ENCODE measurements around the gene VSIG10L.

Gene VSIG10L

DNA sequence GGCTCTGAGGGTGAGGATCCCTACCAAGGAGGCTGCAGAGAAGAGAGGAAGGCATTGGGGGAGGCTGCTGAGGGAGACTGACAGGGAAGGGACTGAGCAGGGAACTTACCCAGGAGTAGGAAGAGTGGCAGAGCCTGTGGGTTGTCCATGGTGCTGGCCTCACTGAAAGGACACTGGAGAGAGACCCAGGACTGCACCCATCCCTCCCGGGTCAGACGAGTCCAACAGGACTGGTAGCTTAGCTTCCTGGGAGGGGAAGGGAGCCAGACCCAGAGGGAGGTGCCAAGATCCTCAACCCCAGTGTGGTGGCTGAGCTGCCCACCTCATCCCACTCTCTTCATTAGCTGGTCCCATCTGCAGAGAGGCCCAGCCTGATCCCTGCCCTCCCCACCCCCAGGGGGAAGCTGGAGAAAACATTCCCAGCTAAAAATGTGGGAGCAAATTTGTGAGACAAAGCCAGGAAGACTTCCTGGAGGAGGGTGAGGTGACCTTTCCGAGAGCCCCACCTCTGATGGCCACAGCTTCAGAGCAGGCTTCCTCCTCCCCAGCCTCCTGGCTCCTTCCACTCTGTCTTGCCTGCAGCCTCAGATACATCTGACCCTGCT lies at the start of gene VSIG10L:
TSS of gene VSIG10L (minus strand) at position 164 of the 605 bp plus-strand sequence. CDS start at position 149, 15 bp downstream.
- DNase-seq = no peak

GRCh38 chr19:51391073-51391611 lies 49.2 kb upstream of the VSIG10L start:
- no peak for DNase-seq

- no peak for DNase-seq
These were observed 47.2 kb upstream of the VSIG10L start for GRCh38 chr19:51389143-51389542.

DNA sequence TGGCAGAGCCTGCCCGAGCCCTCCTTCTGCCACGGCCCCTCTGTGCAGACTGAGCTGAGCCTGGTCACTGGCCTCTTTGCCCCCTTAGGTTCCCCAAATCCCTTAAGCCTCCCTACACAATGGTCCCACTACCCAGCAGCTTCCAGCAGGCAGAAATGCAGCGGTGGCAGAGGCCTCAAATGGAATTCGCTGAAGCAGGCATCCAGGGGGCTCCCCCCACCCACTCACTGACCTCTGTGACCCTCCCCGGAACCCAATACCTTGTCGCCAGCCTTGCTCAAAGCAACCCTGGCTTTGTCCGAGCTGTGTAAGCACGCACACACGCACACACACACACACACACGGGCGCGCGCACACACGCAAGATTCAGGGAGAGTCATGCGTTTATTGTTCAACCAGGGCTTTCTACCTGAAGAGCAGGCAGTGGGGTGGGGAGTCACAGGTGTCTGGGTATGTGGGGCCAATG lies 46.0 kb upstream of the VSIG10L start, which contains the start of gene LIM2:
TSS of gene LIM2 (minus strand) at position 51 of the 466 bp plus-strand sequence. CDS start 531 bp downstream, outside the sequence.
- no peak for DNase-seq

DNA sequence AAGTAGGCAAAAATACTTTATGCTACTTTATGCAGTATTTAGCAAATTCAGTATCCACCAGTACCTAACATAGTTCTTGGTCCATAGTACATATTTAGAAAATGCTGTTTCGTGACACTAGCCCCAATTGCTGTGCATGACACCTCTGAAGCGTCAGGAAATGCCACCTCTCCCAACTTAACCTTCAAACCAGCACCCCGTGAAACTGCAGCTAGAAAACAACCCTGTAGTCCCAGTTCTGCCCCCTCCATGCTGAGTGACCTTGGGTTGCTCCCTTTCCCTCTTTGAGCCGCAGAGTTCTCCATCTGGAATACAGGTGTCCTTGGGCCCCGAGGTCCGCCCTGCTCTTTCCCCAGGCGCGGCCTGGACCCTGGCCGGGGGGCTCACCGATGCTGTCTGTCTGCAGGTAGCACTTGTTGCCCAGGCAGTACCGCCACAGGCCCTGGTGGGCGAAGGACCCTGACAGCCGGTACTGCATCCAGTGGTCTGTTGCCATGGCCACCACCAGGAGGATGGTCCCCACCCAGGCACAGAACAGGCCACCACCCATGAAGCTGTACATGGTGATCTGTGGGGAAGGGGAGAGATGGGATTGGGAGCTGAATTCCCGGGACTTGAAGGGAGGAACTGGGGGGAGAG lies 45.1 kb upstream of the VSIG10L start:
- DNase-seq = no peak

- no peak for DNase-seq
These were observed 40.1 kb upstream of the VSIG10L start for GRCh38 chr19:51382004-51382403.

- DNase-seq = no peak
These were observed 38.4 kb upstream of the VSIG10L start for GRCh38 chr19:51380379-51380778.

GRCh38 chr19:51377422-51377821 lies 35.5 kb upstream of the VSIG10L start:
- DNase-seq = no peak

DNA sequence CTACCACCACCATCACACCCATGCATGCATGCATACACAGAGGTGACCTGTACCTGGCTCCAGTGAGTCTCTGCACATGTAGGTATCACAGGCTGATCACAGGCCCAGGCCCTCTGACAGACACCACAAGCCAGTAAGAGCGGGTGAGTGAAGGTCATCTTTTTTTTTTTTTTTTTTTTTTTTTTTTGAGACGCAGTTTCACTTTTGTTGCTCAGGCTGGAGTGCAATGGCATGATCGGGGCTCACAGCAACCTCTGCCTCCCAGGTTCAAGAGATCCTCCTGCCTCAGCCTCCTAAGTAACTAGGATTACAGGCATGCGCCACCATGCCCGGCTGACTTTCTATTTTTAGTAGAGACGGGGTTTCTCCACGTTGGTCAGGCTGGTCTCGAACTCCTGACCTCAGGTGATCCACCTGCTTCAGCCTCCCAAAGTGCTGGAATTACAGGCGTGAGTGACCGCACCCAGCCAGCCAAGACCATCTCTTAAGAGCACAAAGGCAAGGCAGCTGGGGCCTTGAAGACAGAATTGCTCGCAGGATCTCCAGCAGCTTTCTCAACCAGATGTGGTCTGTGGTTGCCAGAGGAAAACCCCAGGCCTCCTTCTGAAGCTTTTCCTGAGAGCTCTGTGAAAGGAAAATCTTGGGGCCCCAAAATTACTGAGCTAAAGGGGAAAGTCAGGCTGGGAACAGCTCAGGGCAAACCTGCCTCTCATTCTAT lies 33.7 kb upstream of the VSIG10L start:
- no peak for DNase-seq

DNA sequence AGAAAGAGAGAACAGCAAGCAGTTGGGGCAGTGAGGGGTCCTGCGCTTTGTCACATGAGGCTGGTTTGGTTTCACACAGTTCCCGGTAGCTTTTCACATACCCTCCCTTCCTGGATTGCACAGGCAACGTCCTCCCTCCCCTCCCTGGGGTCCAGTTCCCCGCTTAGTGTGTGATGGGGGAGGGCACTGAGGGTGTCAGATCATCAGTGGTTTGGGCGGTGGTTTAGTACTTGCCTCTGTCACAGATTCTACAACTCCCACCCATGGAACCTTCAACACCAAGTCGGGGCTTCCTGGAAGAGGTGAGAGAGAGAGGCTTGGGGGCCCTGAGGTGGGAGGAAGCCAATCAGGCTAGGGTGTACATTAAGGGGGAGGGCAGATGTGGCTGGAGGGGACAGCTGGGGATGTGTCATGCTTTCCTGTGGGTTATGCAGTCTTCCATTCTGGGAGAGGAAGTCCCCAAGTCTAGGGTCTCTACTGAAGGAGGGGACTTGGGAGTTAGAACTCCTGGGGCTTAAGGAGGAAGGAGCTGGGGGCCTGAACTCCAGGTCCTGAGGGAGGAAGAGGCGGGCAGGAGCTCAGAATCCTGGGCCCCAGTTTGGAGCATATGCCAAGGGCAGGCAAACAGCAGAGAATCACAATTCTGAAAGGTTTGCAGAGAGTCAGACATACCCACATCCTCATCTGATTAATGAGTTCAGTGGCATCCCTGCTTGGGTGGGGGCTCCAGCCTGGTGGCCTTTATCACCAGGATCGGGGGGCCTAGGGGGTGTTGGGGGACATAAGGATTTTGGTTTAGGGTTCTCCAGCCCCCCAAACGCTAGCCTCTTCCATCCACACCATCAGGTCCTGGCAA lies 30.9 kb upstream of the VSIG10L start, which contains the start of gene NKG7:
TSS of gene NKG7 (minus strand) at position 6 of the 856 bp plus-strand sequence. CDS start 119 bp downstream, outside the sequence.
- DNase-seq = no peak

- DNase-seq = no peak
These were observed 30.2 kb upstream of the VSIG10L start for GRCh38 chr19:51372021-51372648.

- DNase-seq = no peak
These were observed 29.3 kb upstream of the VSIG10L start for GRCh38 chr19:51371186-51371690.

DNA sequence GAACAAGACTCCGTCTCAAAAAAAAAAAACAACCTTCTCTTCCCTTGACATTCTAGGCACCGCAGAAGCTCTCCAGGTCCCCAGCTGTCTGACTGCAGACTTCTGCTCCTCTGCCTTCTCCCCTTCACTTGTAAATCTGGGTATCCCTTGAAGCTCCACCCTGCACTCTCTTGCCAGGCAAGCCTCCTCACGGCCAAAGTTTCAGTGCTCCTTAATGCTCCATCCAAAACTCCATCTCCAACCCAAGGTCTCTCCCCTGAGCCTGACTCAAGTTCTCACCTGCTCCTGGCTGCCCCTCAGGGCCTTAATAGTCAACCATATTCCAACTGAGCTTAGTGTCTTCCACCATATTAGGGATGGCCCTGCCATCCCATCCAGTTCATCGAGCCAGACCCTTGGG lies 28.3 kb upstream of the VSIG10L start:
- DNase-seq = no peak

DNA sequence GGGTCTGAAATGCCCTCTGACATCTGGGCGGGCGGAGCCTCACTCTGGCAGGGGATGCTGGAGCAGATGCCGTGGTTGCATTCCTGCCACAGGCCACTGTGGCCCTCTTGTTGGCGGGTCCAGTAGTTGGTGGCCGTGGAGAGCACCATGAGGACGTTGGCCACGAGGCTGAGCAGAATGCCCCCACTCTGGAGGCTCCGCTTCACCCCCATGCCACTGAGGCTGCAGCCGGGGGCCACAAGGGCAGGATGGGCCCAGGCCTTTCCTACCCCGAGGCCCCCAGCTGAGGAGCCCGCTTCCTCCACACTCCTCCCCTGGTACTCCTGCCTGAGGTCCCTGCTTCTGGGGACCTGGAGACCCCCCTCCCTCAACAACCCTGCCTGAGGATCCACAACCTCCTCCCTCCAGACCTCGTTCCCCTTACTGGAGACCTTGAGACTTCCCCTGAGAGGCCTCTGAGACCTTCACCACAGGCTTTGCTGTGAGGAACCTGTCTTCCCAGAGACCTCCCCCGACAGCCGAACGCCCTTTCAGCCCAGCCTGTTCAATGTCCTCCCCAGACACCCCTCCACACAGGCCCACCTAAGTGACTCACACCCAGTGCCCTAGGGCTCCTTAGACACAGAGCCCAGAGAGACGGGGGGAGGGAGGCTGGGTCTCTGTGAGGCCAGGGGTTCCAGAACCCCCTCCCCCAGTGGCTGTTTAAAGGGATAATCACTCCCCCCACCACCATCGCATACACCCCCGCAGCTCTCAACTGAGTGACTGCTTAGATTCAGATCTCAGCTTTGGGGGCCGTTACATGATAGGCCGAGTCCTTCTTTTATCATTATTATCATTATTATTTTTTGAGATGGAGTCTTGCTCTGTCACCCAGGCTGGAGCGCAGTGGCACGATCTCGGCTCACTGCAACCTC lies 26.7 kb upstream of the VSIG10L start, which contains the start of gene CLDND2:
TSS of gene CLDND2 (minus strand) at position 638 of the 917 bp plus-strand sequence. CDS start at position 212, 426 bp downstream.
- DNase-seq = no peak

GRCh38 chr19:51367565-51368365 lies 25.8 kb upstream of the VSIG10L start:
- DNase-seq = peak; percentile 67

DNA sequence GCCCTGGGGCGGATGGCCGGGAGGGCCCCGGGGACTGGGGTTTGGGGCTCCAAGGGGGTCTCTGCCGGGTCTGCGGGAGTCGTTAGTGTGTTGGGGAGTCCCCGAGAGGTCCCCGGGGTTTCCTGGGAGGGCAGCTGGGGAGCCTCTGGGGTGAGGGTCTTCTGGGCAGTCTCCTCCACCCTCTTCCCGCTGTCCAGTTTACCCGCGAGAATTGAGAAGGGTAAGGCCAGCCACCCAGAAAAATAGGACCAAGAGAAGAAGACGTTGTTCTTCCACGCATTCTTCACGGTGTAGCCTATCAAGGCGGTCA lies 25.3 kb upstream of the VSIG10L start:
- no peak for DNase-seq

GRCh38 chr19:51366389-51367254 lies 24.7 kb upstream of the VSIG10L start:
- DNase-seq = no peak

DNA sequence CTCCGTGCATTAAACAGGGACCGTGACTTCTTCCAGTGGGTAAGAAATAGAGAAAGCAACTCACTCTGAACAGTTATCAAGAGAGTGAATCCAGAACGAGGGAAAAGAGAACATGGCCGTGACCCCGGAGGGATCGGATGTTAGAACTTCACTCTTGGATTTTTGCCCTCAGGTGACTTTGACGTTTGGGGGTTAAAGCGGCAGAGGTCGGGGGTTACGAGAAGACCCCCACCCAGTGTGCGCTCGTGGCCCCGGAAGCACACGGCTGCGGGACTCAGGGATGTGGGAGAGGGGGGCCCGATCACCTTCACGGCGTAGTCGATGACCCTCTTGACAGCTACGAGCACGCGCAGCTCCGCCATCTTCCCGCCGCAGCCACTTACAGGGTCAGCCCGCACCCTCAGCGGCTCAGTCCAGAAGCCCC lies 24.0 kb upstream of the VSIG10L start, which contains the start of gene ETFB:
TSS of gene ETFB (minus strand) at position 424 of the 424 bp plus-strand sequence. CDS start at position 362, 62 bp downstream.
- DNase-seq = no peak

Data from cortex of kidney (tissue), 1 donor.